ENCODE measurements around the gene RANBP3L.

Gene RANBP3L

GRCh38 chr5:36242534-36243485 is 58.9 kb downstream of the RANBP3L start:
- DNase-seq: no peak

GRCh38 chr5:36241631-36242533 is 59.8 kb downstream of the RANBP3L start, which contains the start of gene NADK2:
NADK2 (minus strand) TSS chr5:36241925; CDS start chr5:36241798, 127 bp downstream.
- peak; percentile 92 for DNase-seq

GRCh38 chr5:36240779-36241630 is 60.7 kb downstream of the RANBP3L start:
- DNase-seq: no peak

- DNase-seq: no peak
These were observed 62.1 kb downstream of the RANBP3L start for GRCh38 chr5:36239370-36240293.

GRCh38 chr5:36238502-36239295 is 63.0 kb downstream of the RANBP3L start:
- DNase-seq: no peak

GRCh38 chr5:36237751-36238150 is 64.0 kb downstream of the RANBP3L start:
- no peak for DNase-seq

- DNase-seq: no peak
These were observed 64.9 kb downstream of the RANBP3L start for GRCh38 chr5:36236801-36237200.

GRCh38 chr5:36232533-36232932 is 69.2 kb downstream of the RANBP3L start:
- DNase-seq: no peak

- DNase-seq: no peak
These were observed 71.4 kb downstream of the RANBP3L start for GRCh38 chr5:36230151-36230790.

- no peak for DNase-seq
These were observed 73.2 kb downstream of the RANBP3L start for GRCh38 chr5:36228505-36228904.

- no peak for DNase-seq
These were observed 74.7 kb downstream of the RANBP3L start for GRCh38 chr5:36227046-36227445.

GRCh38 chr5:36222620-36223019 is 79.1 kb downstream of the RANBP3L start:
- DNase-seq: no peak

GRCh38 chr5:36217988-36218387 is 83.7 kb downstream of the RANBP3L start:
- DNase-seq: no peak

GRCh38 chr5:36217567-36217966 is 84.1 kb downstream of the RANBP3L start:
- DNase-seq: no peak

- no peak for DNase-seq
These were observed 85.8 kb downstream of the RANBP3L start for GRCh38 chr5:36215910-36216309.

- no peak for DNase-seq
These were observed 87.3 kb downstream of the RANBP3L start for GRCh38 chr5:36214436-36214835.

- DNase-seq: no peak
These were observed 92.0 kb downstream of the RANBP3L start for GRCh38 chr5:36209664-36210063.

- no peak for DNase-seq
These were observed 92.9 kb downstream of the RANBP3L start for GRCh38 chr5:36208786-36209185.

- DNase-seq: no peak
These were observed 94.8 kb downstream of the RANBP3L start for GRCh38 chr5:36206913-36207312.

- no peak for DNase-seq
These were observed 96.4 kb downstream of the RANBP3L start for GRCh38 chr5:36205329-36205728.
